Measurements from ENCODE around the gene PHF21A. TPM values are rescaled to one million over a fixed set of nuclear protein-coding genes. Genes with fewer than 3 reads are reported as not detected.

Gene PHF21A
- polyA plus RNA-seq (2011; rRNA removed) (17.1 and 18.5 TPM in 2 replicates), polyA minus RNA-seq (2011; rRNA and poly(A)+ RNA removed) (11.7 and 19.1 TPM in 2 replicates)

GRCh38 chr11:46121301-46121723 is at the start of gene PHF21A:
PHF21A (minus strand) TSS chr11:46121454; CDS start chr11:46084219, 37,235 bp downstream.
- CTCF ChIA-PET, result interaction anchor here (0.6 to 0.9 kb wide), 2 partner anchors 68 to 71 kb away, joined by 3 to 6 read pairs; no protein-coding TSS in a partner anchor
- Histone ChIP-seq H3K4me3 (ENCODE audit: low read depth, low read length) (peak within 1 kb of the TSS; percentile 61), H3K36me3 (ENCODE audit: control insufficient read depth, insufficient read depth, low read length) (no peaks in the 10 kb centered on the region), H3K27me3 (ENCODE audit: control insufficient read depth, insufficient read depth, low read length) (no peaks in the 10 kb centered on the region)
- peak; percentile 39 for DNase-seq (ENCODE audit: low read depth)
- TF ChIP-seq CTCF (IDR thresholded peaks at IDR 0.05; ENCODE audit: insufficient read depth, low read depth, low read length), result no peak
- POLR2A ChIA-PET, result no interaction called here

GRCh38 chr11:46170797-46171196 is 49.5 kb upstream of the PHF21A start:
- Histone ChIP-seq H3K27me3 (ENCODE audit: control insufficient read depth, insufficient read depth, low read length) (peaks cover 5% of the 10 kb centered on the region), H3K36me3 (ENCODE audit: control insufficient read depth, insufficient read depth, low read length) (no peaks in the 10 kb centered on the region), H3K4me3 (ENCODE audit: low read depth, low read length) (no peak overlapping the region)
- DNase-seq (ENCODE audit: low read depth), result no peak
- TF ChIP-seq CTCF (IDR thresholded peaks at IDR 0.05; ENCODE audit: insufficient read depth, low read depth, low read length), result no peak
- ChIA-PET CTCF (no interaction called here), POLR2A (no interaction called here)

- no peak overlapping the region for H3K4me3 ChIP-seq (ENCODE audit: low read depth, low read length)
- DNase-seq (ENCODE audit: low read depth), result no peak
- TF ChIP-seq CTCF (IDR thresholded peaks at IDR 0.05; ENCODE audit: insufficient read depth, low read depth, low read length), result no peak
- ChIA-PET CTCF (no interaction called here), POLR2A (no interaction called here)
- H3K36me3 ChIP-seq (ENCODE audit: control insufficient read depth, insufficient read depth, low read length), result no peaks in the 10 kb centered on the region
- H3K27me3 ChIP-seq (ENCODE audit: control insufficient read depth, insufficient read depth, low read length), result peaks cover 15% of the 10 kb centered on the region
These were observed 41.4 kb upstream of the PHF21A start for GRCh38 chr11:46162700-46163099.

- Histone ChIP-seq H3K36me3 (ENCODE audit: control insufficient read depth, insufficient read depth, low read length) (no peaks in the 10 kb centered on the region), H3K27me3 (ENCODE audit: control insufficient read depth, insufficient read depth, low read length) (peaks cover 13% of the 10 kb centered on the region), H3K4me3 (ENCODE audit: low read depth, low read length) (no peak overlapping the region)
- DNase-seq (ENCODE audit: low read depth), result no peak
- no peak for TF ChIP-seq CTCF (IDR thresholded peaks at IDR 0.05; ENCODE audit: insufficient read depth, low read depth, low read length)
- CTCF ChIA-PET, result no interaction called here
- POLR2A ChIA-PET, result no interaction called here
These were observed 39.9 kb upstream of the PHF21A start for GRCh38 chr11:46161201-46161600.

GRCh38 chr11:46160100-46160499 is 38.8 kb upstream of the PHF21A start:
- POLR2A ChIA-PET, result no interaction called here

More at GRCh38 chr11:46160100-46160499, 38.8 kb upstream of the PHF21A start:
- no peaks in the 10 kb centered on the region for H3K36me3 ChIP-seq (ENCODE audit: control insufficient read depth, insufficient read depth, low read length)
- DNase-seq (ENCODE audit: low read depth), result no peak
- H3K4me3 ChIP-seq (ENCODE audit: low read depth, low read length), result no peak overlapping the region
- CTCF ChIA-PET, result no interaction called here
- H3K27me3 ChIP-seq (ENCODE audit: control insufficient read depth, insufficient read depth, low read length), result peaks cover 11% of the 10 kb centered on the region
- no peak for TF ChIP-seq CTCF (IDR thresholded peaks at IDR 0.05; ENCODE audit: insufficient read depth, low read depth, low read length)

Measured in BJ (cell line).